Right lobe of liver (tissue), 4 donors: ENCODE measurements around the gene HOXB6.

Experiments used
- POLR2A ChIP-seq: fragments of 450-650 bp; IDR thresholded peaks from one replicate; pipeline ENCODE4 v1.6.1; 2017; ENCODE audit warnings: antibody characterized with exemption, mild to moderate bottlenecking
- TF ChIP-seq, protein P1 (sequence below), 4 donors: fragments of 200-600 bp in 3 of 4; fragments of 450-650 bp in 1 of 4; IDR thresholded peaks; one replicate each; pipeline versions ENCODE4 v1.5.1 to v1.8.0; 2016 to 2022; ENCODE audit warnings: antibody characterized with exemption in 4 of 4, mild to moderate bottlenecking in 2 of 4
- donor health status: DM: no; HTN: no; CAD: no.
- donor health status: DM: no; HTN: no; CAD: no.
- donor health status: DM: no; HTN: yes; CAD: no.

DNA sequence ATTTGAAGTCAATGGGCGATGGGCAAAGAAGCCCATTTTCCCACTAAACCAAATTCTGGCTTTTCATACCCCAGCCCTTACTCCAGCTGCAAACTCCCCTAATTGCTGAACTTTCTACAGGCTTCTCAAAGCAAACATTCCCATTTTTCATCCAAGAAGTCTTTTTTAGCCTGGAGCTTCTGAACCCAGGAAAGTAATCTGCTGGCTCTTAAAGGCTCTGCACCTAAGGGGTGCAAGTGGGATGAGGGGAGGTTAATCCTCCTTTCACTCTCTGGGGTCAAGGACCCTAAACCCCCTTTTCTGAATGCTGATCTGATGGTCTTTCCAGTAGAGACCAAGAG, 3.7 kb upstream of the HOXB6 start:
- TF ChIP-seq, protein P1, sequence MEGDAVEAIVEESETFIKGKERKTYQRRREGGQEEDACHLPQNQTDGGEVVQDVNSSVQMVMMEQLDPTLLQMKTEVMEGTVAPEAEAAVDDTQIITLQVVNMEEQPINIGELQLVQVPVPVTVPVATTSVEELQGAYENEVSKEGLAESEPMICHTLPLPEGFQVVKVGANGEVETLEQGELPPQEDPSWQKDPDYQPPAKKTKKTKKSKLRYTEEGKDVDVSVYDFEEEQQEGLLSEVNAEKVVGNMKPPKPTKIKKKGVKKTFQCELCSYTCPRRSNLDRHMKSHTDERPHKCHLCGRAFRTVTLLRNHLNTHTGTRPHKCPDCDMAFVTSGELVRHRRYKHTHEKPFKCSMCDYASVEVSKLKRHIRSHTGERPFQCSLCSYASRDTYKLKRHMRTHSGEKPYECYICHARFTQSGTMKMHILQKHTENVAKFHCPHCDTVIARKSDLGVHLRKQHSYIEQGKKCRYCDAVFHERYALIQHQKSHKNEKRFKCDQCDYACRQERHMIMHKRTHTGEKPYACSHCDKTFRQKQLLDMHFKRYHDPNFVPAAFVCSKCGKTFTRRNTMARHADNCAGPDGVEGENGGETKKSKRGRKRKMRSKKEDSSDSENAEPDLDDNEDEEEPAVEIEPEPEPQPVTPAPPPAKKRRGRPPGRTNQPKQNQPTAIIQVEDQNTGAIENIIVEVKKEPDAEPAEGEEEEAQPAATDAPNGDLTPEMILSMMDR (IDR thresholded peaks at IDR 0.05): no peak
- TF ChIP-seq POLR2A: no peak
